Measurements from ENCODE around the gene RAB10.

Gene RAB10

DNA sequence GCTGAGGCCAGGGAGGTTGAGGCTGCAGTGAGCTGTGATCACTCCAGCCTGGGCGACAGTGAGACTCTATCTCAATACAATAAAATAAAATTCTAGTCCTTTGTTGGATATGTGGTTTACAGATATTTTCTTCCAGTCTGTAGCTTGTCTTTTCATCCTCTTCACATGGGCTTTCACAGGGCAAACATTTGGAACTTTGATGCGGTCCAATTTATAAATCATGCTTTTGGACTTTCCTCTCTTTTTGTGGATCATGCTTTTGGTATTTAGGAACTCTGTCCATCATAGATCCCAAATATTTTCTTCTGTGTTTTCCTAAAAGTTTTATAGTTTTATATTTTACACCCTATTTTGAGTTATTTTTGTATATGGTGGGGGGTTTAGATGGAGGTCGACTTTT is 14.9 kb downstream of the RAB10 start:
- H3K4me3 ChIP-seq (ENCODE audit: low read depth, low read length) = no peak overlapping the region
- TF ChIP-seq, protein P1, sequence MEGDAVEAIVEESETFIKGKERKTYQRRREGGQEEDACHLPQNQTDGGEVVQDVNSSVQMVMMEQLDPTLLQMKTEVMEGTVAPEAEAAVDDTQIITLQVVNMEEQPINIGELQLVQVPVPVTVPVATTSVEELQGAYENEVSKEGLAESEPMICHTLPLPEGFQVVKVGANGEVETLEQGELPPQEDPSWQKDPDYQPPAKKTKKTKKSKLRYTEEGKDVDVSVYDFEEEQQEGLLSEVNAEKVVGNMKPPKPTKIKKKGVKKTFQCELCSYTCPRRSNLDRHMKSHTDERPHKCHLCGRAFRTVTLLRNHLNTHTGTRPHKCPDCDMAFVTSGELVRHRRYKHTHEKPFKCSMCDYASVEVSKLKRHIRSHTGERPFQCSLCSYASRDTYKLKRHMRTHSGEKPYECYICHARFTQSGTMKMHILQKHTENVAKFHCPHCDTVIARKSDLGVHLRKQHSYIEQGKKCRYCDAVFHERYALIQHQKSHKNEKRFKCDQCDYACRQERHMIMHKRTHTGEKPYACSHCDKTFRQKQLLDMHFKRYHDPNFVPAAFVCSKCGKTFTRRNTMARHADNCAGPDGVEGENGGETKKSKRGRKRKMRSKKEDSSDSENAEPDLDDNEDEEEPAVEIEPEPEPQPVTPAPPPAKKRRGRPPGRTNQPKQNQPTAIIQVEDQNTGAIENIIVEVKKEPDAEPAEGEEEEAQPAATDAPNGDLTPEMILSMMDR (IDR thresholded peaks at IDR 0.05; ENCODE audit: insufficient read depth, low read depth, low read length, missing control alignments) = no peak
- DNase-seq (ENCODE audit: low read depth) = no peak

DNA sequence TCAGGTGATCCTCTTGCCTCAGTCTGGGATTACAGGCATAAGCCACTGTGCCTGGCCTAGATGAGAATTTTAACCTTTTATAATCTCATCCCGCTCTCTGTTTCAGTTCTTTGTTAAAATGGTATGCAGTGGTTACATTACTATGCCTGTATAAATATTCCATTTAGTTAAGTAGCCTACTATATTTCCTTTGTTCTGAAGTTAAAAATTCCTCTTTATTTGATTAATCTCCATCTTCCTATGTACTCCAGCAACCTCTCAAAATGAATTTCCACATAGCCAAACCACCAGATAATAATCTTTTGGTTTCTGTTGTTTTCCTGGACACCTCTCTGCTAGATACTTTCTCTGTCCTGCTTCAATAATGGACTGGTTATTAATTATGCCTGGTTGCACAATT is 15.8 kb downstream of the RAB10 start:
- H3K4me3 ChIP-seq (ENCODE audit: low read depth, low read length) = no peak overlapping the region
- DNase-seq (ENCODE audit: low read depth) = no peak
- TF ChIP-seq, protein P1 (IDR thresholded peaks at IDR 0.05; ENCODE audit: insufficient read depth, low read depth, low read length, missing control alignments) = no peak

DNA sequence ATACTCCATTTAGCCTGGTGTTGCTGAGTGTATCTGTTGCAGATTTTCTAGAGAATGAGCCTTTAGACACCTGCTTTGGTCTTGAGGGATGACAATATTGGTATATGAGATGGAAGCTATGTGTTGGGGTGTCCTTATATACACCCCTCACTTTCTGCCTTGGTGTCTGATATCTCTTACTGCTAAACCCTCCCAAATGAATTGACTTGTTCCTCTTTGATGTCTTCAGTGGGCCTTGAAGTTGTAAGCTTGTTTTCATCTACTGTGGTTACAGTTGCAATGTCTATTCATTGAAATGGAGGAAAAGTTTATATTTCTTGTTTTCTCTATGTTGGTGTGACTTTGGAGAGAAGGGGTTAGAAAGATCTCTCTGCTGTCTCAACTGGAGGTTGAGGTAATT is 18.9 kb downstream of the RAB10 start:
- TF ChIP-seq, protein P1 (IDR thresholded peaks at IDR 0.05; ENCODE audit: insufficient read depth, low read depth, low read length, missing control alignments) = no peak
- H3K4me3 ChIP-seq (ENCODE audit: low read depth, low read length) = no peak overlapping the region
- DNase-seq (ENCODE audit: low read depth) = no peak

DNA sequence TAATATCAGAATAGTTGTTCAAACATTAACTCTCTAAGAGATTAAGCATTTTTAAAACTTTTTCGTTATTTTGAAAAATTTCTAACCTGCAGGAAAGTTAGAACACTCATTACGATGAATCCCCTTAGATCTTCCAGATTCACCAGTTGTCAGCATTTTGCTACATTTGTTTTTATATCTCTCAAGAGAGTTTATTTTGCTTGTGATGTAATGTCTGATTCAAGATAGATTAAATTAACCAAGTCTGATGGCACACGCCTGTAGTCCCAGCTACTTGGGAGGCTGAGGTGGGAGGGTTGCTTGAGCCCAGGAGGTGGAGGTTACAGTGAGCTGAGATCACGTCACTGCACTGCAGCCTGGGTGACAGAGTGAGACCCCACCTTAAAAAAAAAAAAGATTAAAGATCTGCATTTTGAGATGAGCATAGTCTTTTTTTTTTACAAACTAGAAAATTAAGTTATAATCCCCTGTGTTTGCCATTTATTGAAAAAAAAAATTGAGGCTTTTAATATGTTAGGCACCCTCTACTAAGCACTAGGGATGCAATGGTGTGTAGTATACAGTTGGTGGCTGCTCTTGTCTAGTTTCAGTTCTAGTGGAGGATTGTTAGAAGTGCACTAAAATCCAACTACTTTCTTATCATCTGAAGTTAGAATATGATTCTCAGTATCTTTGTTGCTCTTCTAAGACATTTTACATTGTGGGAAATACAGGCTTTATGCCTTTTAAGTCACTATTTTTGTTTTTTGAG is 20.9 kb downstream of the RAB10 start:
- no peak overlapping the region for H3K4me3 ChIP-seq (ENCODE audit: low read depth, low read length)
- TF ChIP-seq, protein P1 (IDR thresholded peaks at IDR 0.05; ENCODE audit: insufficient read depth, low read depth, low read length, missing control alignments) = no peak
- no peak for DNase-seq (ENCODE audit: low read depth)

- no peak overlapping the region for H3K4me3 ChIP-seq (ENCODE audit: low read depth, low read length)
- TF ChIP-seq, protein P1 (IDR thresholded peaks at IDR 0.05; ENCODE audit: insufficient read depth, low read depth, low read length, missing control alignments) = no peak
- DNase-seq (ENCODE audit: low read depth) = no peak
Measured at GRCh38 chr2:26058390-26058789, 24.5 kb downstream of the RAB10 start.

DNA sequence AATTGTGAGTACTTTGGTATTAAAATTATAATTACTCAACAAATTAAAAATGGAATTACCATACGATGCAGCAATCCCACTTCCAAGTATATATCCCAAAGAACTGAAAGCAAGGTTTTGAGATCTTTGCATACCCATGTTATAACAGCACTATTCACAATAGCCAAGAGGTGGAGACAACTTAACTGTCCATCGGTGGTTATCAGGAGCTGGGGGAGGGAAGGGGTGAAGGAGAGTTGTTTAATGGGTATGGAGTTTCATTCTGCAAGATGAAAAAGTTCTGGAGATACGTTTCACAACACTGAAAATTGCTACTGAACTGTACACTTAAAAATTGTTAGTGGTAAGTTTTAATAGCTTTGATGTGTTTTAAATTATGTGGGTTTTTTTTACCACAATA is 25.7 kb downstream of the RAB10 start:
- TF ChIP-seq, protein P1 (IDR thresholded peaks at IDR 0.05; ENCODE audit: insufficient read depth, low read depth, low read length, missing control alignments) = no peak
- no peak overlapping the region for H3K4me3 ChIP-seq (ENCODE audit: low read depth, low read length)
- DNase-seq (ENCODE audit: low read depth) = no peak

DNA sequence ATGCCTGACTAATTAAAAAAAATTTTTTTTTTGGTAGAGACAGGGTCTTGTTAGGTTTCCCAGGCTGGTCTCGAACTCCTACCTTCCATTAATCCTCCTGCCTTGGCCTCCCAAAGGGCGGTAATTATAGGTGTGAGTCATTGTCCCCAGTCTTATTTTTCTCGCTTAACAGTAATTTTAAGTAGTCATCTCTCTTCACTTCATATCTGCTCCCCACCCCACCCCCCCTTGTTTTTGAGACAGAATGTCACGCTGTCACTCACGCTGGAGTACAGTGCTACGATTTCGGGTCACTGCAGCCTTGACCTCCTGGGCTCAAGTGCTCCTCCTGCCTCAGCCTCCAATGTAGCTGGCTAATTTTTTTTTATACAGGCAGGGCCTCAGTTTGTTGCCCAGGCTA is 27.7 kb downstream of the RAB10 start:
- DNase-seq (ENCODE audit: low read depth) = no peak
- TF ChIP-seq, protein P1 (IDR thresholded peaks at IDR 0.05; ENCODE audit: insufficient read depth, low read depth, low read length, missing control alignments) = no peak
- no peak overlapping the region for H3K4me3 ChIP-seq (ENCODE audit: low read depth, low read length)
